Ammon's horn (tissue), 1 donor: ENCODE results near the gene KDELR3.

Experiments
- DNase-seq: peaks from one replicate; pipeline ENCODE4 v3.0.0-alpha.2; 2016; ENCODE audit warnings: low spot score

The KDELR3 gene

DNA sequence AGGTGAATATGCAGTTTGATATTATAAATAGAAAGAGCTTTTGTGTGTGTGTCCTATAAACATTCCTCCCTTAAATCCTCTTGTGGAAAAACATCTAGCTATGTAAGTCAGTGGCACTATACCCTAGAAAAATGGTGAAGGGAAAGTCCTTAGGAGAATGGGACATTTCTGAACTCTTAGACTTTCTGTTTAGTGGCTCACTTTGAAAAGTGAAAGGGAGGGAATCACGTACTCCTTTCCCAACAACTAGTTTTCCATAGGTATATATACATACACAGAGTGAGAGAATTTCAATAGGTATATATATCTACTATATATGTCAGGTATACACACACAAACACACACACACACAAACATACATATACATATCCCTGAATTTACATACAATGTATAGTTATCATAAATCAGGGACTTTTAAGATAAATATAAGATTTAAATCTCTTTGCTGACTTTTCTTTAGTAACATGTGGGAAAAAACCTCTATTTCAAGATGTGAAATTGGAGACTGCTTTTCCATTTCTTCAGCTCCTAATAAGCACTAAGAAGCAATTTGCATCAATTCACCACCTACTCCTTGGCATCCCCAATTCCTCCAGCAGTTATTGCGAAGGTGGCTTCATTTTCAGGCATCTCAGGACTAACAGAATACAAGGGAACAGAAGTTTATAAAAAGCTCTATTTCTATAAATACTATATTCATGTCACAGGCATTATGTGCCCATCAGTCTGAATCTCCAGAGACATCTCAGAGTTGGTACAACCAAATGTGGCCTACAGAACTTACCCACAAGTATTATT is 51.8 kb downstream of the KDELR3 start:
- DNase-seq: no peak

DNA sequence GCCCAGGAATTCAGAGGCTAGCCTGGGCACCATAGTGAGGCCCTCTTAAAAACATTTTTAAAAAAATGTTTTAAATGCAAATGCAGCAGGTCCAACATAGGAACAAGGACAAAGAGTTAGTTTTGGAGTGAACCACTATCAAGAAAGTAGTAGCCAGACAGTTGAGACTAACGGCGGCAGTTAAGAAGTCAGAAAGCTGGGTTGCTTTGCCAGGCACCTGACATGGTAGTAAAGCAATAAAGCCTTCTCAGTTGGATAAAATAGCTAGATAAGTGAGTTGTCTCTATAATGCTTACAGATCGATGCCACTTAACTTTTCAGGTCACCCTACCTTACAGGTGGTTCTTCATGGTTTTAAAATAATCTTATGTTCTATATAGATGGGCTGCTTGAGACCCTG is 55.1 kb downstream of the KDELR3 start:
- DNase-seq: no peak

DNA sequence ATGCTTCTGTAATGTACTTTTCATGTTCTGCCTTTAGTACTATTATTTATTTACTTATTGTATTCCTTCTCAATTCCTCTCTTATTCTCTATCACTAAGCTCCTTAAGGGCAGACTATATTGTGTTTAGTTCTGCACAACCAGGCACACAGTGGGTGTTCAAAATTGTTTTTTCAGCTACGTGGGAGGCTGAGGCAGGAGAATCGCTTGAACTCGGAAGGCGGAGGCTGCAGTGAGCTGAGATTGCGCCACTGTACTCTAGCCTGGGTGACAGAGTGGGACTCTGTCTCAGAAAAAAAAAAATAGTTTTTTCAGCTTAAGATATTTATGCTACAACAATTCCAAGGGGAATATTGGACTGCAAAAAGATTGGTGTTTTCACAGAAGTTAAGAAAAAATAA is 55.6 kb downstream of the KDELR3 start:
- DNase-seq: no peak

DNA sequence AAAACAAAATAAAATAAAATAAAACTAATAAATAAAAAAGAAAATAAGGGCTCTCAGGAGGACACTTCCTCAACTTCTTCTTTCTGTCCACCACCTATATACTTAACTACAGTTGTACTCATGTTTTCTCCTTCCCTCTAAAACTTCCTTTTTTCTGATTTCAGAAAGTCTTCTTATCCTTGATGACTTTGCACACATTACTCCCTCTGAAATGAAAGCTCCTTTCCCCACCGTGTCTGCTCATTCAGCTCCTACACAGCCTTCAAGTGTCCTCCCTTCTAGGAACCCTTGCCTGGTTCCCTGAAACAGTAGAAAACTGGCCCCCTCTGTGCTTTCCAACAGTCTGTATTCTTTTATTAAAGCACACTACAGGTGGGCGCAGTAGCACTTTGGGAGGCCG is 56.5 kb downstream of the KDELR3 start:
- DNase-seq: no peak

DNA sequence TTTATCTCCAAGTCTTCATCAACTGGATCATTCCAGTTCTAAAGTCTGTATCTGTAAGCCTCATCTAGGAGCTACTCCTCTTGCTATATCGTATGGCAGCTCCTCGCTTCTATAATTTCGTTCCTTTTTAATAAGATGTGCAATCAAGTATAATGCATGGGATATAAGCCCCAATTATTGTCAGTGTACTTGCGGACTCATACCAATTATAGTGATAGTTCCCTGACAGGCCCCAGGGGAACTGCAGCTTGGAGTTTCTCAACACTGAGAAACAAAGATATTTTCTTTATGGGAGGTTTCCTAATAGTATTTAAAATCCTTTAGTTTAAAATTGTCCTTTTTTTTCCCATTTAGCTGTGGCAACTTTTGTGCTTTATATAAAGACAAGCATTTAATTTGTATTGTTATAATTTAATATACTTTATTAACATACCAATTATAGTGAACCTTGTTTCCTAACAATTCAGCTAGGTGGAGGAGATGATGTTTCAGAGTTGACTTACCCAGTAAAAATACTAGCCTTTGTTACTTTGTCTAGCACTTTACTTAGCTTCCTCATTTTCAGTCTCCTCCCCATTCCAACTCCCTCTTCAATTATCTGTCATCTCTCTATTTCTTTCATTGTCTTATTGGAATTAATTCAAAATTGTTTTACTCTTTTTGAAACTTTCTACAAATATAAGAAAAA is 63.5 kb downstream of the KDELR3 start:
- DNase-seq: no peak
